Thymus (tissue), 11 donors: ENCODE measurements around the gene GET4. TPM values are rescaled to one million over a fixed set of nuclear protein-coding genes. Genes with fewer than 3 reads are reported as not detected.

Source experiments
- DNase-seq, 9 donors: peaks; one replicate each; pipeline ENCODE4 v3.0.0-alpha.2; 2013; ENCODE audit warnings: low spot score in 9 of 9, low read depth in 6 of 9, missing footprints in 1 of 9
- H3K27ac ChIP-seq, 2 donors: one replicate each; pipeline ENCODE4 v1.5.1; 2013; ENCODE audit warnings: control low read depth in 1 of 2, low read depth in 1 of 2, low read length in 1 of 2, mild to moderate bottlenecking in 1 of 2, moderate library complexity in 1 of 2
- H3K27me3 ChIP-seq, 2 donors: one replicate each; pipeline ENCODE4 v1.5.1; 2013; ENCODE audit warnings: low read length in 1 of 2; ENCODE audit not compliant: control insufficient read depth in 2 of 2, insufficient read depth in 1 of 2
- H3K36me3 ChIP-seq, 2 donors: one replicate each; pipeline ENCODE4 v1.5.1; 2013; ENCODE audit warnings: low read length in 1 of 2, mild to moderate bottlenecking in 1 of 2, moderate library complexity in 1 of 2; ENCODE audit not compliant: control insufficient read depth in 2 of 2, insufficient read depth in 2 of 2
- H3K4me1 ChIP-seq, 2 donors: one replicate each; pipeline ENCODE4 v1.5.1; 2013; ENCODE audit warnings: low read length in 2 of 2; ENCODE audit not compliant: control insufficient read depth in 2 of 2, insufficient read depth in 2 of 2
- H3K4me3 ChIP-seq, 2 donors: one replicate each; pipeline ENCODE4 v1.5.1; 2013; ENCODE audit warnings: low read length in 2 of 2, control low read depth in 1 of 2, mild to moderate bottlenecking in 1 of 2
- H3K9me3 ChIP-seq, 2 donors: one replicate each; pipeline ENCODE4 v1.5.1; 2013; ENCODE audit warnings: low read length in 1 of 2, mild to moderate bottlenecking in 1 of 2; ENCODE audit not compliant: control insufficient read depth in 2 of 2, insufficient read depth in 1 of 2
- WGBS: extraction: QIAGEN DNeasy Blood & Tissue Kit; methylation state at CpG from one replicate; pipeline ENCODE4 v1.1.7; 2013; 5-methylcytosine and 5-hydroxymethylcytosine counted together
- polyA plus RNA-seq: library from polyadenylated mRNA; stranded (reverse); fragments of 200-250 nt; gene quantifications from one replicate; pipeline ENCODE4 v1.2.3, GENCODE V29; 2013
- total RNA-seq: library from RNA; stranded (reverse); fragments of 120-200 nt; gene quantifications from one replicate; pipeline ENCODE4 v1.2.4, GENCODE V29; 2013
- donor health status: healthy.

Gene GET4
- total and polyA plus RNA-seq, 2 donors = 24.3 to 84.7 TPM

- no peak for DNase-seq
- WGBS = 96% methylated on average over 15 of the region's 15 CpGs
- no peaks in the 10 kb centered on the region for H3K27me3 ChIP-seq
- H3K4me1 ChIP-seq = peaks cover 7 to 15% of the 10 kb centered on the region in 2 donors
- H3K4me3 ChIP-seq = no peak overlapping the region
- peaks cover 10 to 25% of the 10 kb centered on the region in 2 donors for H3K36me3 ChIP-seq
- no peak overlapping the region for H3K27ac ChIP-seq
- H3K9me3 ChIP-seq = no peaks in the 10 kb centered on the region
Measured at GRCh38 chr7:879093-879492, 2.7 kb downstream of the GET4 start.

GRCh38 chr7:879706-880105 is 3.4 kb downstream of the GET4 start:
- peaks cover 7 to 15% of the 10 kb centered on the region in 2 donors for H3K4me1 ChIP-seq
- DNase-seq = no peak
- H3K27ac ChIP-seq = no peak overlapping the region
- H3K4me3 ChIP-seq = no peak overlapping the region
- no peaks in the 10 kb centered on the region for H3K9me3 ChIP-seq
- peaks cover 10 to 25% of the 10 kb centered on the region in 2 donors for H3K36me3 ChIP-seq
- H3K27me3 ChIP-seq = no peaks in the 10 kb centered on the region
- 95% methylated on average over 14 of the region's 14 CpGs for WGBS

GRCh38 chr7:880450-880849 is 4.1 kb downstream of the GET4 start:
- H3K27ac ChIP-seq = no peak overlapping the region
- no peaks in the 10 kb centered on the region for H3K9me3 ChIP-seq
- no peak for DNase-seq
- 97% methylated on average over 15 of the region's 15 CpGs for WGBS
- H3K36me3 ChIP-seq = peaks cover 10 to 25% of the 10 kb centered on the region in 2 donors
- no peak overlapping the region for H3K4me3 ChIP-seq
- H3K4me1 ChIP-seq = peaks cover 7 to 15% of the 10 kb centered on the region in 2 donors
- H3K27me3 ChIP-seq = no peaks in the 10 kb centered on the region

GRCh38 chr7:881441-882234 is 5.3 kb downstream of the GET4 start:
- Histone ChIP-seq H3K27me3 (no peaks in the 10 kb centered on the region), H3K4me3 (no peak overlapping the region), H3K9me3 (no peaks in the 10 kb centered on the region), H3K36me3 (peaks cover 17 to 34% of the 10 kb centered on the region in 2 donors), H3K4me1 (peaks cover 7 to 15% of the 10 kb centered on the region in 2 donors), H3K27ac (no peak overlapping the region)
- no peak for DNase-seq
- WGBS = 98% methylated on average over 20 of the region's 20 CpGs

- WGBS = 97% methylated on average over 37 of the region's 37 CpGs
- peaks cover 7 to 15% of the 10 kb centered on the region in 2 donors for H3K4me1 ChIP-seq
- H3K9me3 ChIP-seq = no peaks in the 10 kb centered on the region
- no peak for DNase-seq
- no peak overlapping the region for H3K27ac ChIP-seq
- H3K27me3 ChIP-seq = no peaks in the 10 kb centered on the region
- peaks cover 25 to 43% of the 10 kb centered on the region in 2 donors for H3K36me3 ChIP-seq
- no peak overlapping the region for H3K4me3 ChIP-seq
Measured at GRCh38 chr7:882336-883035, 6.1 kb downstream of the GET4 start.

GRCh38 chr7:883055-884021 is 7.0 kb downstream of the GET4 start:
- Histone ChIP-seq H3K9me3 (no peaks in the 10 kb centered on the region), H3K27me3 (no peaks in the 10 kb centered on the region), H3K4me1 (peaks cover under 1 to 11% of the 10 kb centered on the region in 2 donors), H3K4me3 (no peak overlapping the region), H3K36me3 (peaks cover 33 to 51% of the 10 kb centered on the region in 2 donors), H3K27ac (no peak overlapping the region)
- 95% methylated on average over 50 of the region's 50 CpGs for WGBS
- DNase-seq = no peak

GRCh38 chr7:884191-885003 is 8.0 kb downstream of the GET4 start:
- Histone ChIP-seq H3K4me1 (peaks cover 0 to 6% of the 10 kb centered on the region in 2 donors), H3K27ac (no peak overlapping the region), H3K4me3 (no peak overlapping the region), H3K36me3 (peaks cover 35 to 58% of the 10 kb centered on the region in 2 donors), H3K27me3 (no peaks in the 10 kb centered on the region), H3K9me3 (no peaks in the 10 kb centered on the region)
- DNase-seq = no peak
- 93% methylated on average over 31 of the region's 31 CpGs for WGBS

- DNase-seq = no peak
- whole genome bisulfite sequencing = 97% methylated on average over 25 of the region's 25 CpGs
- Histone ChIP-seq H3K9me3 (no peaks in the 10 kb centered on the region), H3K27me3 (no peaks in the 10 kb centered on the region), H3K36me3 (peaks cover 34 to 62% of the 10 kb centered on the region in 2 donors), H3K27ac (no peak overlapping the region), H3K4me1 (peaks cover 0 to 6% of the 10 kb centered on the region in 2 donors), H3K4me3 (no peak overlapping the region)
Measured at GRCh38 chr7:885261-885892, 9.0 kb downstream of the GET4 start.
